Testis (tissue), 3 donors: ENCODE measurements around the gene RASA3. TPM values are rescaled to one million over a fixed set of nuclear protein-coding genes. Genes with fewer than 3 reads are reported as not detected.
"Not testable (repeated sequence)": the region's sequence is repeated elsewhere in the genome, so short reads cannot be mapped to it uniquely, and the experiment has no call there.

Experiments
- DNase-seq: peaks from one replicate; pipeline ENCODE4 v3.0.0-alpha.2; 2019
- H3K27ac ChIP-seq, 2 donors: fragments of 200-600 bp; sonication (generic); one replicate each; pipeline ENCODE4 v1.5.1; 2019
- H3K27me3 ChIP-seq: fragments of 200-600 bp; sonication (generic); one replicate; pipeline ENCODE4 v1.5.1; 2019
- H3K36me3 ChIP-seq: fragments of 200-600 bp; sonication (generic); one replicate; pipeline ENCODE4 v1.5.1; 2017; ENCODE audit warnings: low read depth; ENCODE audit errors: missing control alignments
- H3K4me1 ChIP-seq: fragments of 200-600 bp; sonication (generic); one replicate; pipeline ENCODE4 v1.5.1; 2019
- H3K4me3 ChIP-seq, 2 donors: fragments of 200-600 bp; sonication (generic); one replicate each; pipeline ENCODE4 v1.5.1; 2017 to 2019
- H3K9me3 ChIP-seq: fragments of 200-600 bp; sonication (generic); one replicate; pipeline ENCODE4 v1.5.1; 2017
- POLR2A ChIP-seq: fragments of 450-650 bp; IDR thresholded peaks from one replicate; pipeline ENCODE4 v1.6.1; 2017; ENCODE audit warnings: antibody characterized with exemption, mild to moderate bottlenecking, moderate library complexity
- WGBS, 2 donors: methylation state at CpG; one replicate each; pipeline ENCODE4 v1.1.5; 2018; 5-methylcytosine and 5-hydroxymethylcytosine counted together
- intact Hi-C: fragments of 100-400 bp; cut with DNase I; formaldehyde crosslinking; loops from one replicate; pipeline ENCODE4 v1.15.1; 2023; ENCODE audit warnings: low total_unique reads
- polyA plus RNA-seq: library from polyadenylated mRNA; stranded (reverse); fragments of 350-450 nt; fragmentation: Illumina TruSeq; extraction: RNeasy Lipid Tissue Mini Kit (QIAGEN cat#74804); gene quantifications from one replicate; pipeline ENCODE4 v1.2.3, GENCODE V29; 2014; ENCODE audit warnings: low read depth, low replicate concordance; ENCODE audit not compliant: insufficient read depth
- total RNA-seq, 2 donors: library from RNA; depleted of rRNA; stranded (reverse); fragments of >200 nt; gene quantifications; one replicate each; pipeline ENCODE4 v1.2.3, GENCODE V29; 2016
- TF ChIP-seq, protein P1 (sequence below), 3 experiments: fragments of 450-650 bp in 2 of 3; fragments of 200-600 bp in 1 of 3; sonication (generic) in 1 of 3; IDR thresholded peaks; one replicate each; pipeline ENCODE4 v1.5.1; 2016 to 2019; ENCODE audit warnings: antibody characterized with exemption in 3 of 3, mild to moderate bottlenecking in 2 of 3, moderate library complexity in 1 of 3

The RASA3 gene
- total and polyA plus RNA-seq, 3 donors from 2014 or later, result 13.2 to 21.6 (median 16.4) TPM

DNA sequence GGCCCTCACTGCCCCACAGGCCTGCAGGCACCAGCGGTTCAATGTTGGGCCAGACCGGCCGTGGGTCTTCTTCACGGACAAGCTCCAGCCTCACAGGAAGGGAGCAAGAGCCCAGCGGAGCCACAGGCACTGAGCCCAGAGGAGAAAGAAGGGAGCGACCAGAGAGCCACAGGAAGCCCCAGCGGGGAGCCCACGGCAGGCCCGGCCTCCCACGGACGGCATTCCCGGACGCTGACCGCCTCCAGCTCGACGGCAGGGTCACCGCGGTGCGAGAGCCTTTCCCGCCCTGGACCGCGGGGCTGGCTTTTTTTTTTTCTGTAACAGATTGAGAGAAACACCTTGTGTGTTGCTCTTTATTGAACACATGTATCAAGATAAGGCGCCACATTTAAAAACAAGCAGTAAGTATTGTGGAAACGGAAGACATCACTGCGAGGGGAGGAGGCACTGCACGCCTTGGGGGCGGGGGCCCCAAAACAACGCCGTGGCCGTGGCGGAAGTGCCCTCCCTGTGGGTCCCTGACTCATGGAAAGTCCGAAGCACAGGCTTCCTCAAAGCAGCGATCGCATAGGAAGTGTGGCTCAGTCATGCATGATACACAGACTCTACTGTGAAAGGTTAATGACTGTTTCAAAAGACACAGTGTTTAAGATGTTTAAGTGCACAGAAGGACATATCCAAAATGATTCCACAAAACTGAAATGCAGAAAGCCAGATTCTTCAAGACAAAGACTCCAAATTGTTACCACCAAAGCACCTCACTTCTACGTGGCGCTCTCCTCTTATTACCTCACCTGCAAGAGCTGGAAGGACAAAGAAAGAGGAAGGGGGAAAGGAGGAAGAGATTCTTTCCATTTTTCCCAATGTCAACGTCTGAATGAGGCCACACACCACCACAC lies 3.5 kb downstream of the RASA3 start:
- no peak for TF ChIP-seq POLR2A
- TF ChIP-seq, protein P1, sequence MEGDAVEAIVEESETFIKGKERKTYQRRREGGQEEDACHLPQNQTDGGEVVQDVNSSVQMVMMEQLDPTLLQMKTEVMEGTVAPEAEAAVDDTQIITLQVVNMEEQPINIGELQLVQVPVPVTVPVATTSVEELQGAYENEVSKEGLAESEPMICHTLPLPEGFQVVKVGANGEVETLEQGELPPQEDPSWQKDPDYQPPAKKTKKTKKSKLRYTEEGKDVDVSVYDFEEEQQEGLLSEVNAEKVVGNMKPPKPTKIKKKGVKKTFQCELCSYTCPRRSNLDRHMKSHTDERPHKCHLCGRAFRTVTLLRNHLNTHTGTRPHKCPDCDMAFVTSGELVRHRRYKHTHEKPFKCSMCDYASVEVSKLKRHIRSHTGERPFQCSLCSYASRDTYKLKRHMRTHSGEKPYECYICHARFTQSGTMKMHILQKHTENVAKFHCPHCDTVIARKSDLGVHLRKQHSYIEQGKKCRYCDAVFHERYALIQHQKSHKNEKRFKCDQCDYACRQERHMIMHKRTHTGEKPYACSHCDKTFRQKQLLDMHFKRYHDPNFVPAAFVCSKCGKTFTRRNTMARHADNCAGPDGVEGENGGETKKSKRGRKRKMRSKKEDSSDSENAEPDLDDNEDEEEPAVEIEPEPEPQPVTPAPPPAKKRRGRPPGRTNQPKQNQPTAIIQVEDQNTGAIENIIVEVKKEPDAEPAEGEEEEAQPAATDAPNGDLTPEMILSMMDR (IDR thresholded peaks at IDR 0.05), result no peak
- H3K4me1 ChIP-seq, result peaks cover 12% of the 10 kb centered on the region
- H3K36me3 ChIP-seq, result no peaks in the 10 kb centered on the region
- no peaks in the 10 kb centered on the region for H3K27me3 ChIP-seq
- no peaks in the 10 kb centered on the region for H3K9me3 ChIP-seq
- H3K27ac ChIP-seq, result no peak overlapping the region
- WGBS, 2 donors, result 58 to 60% methylated on average over 37 of the region's 37 CpGs
- intact Hi-C loops, result no loop called here
- H3K4me3 ChIP-seq, result no peak overlapping the region
- peak; percentile 49 for DNase-seq

- intact Hi-C loops, result no loop called here
- no peaks in the 10 kb centered on the region for H3K9me3 ChIP-seq
- peaks cover 12% of the 10 kb centered on the region for H3K4me1 ChIP-seq
- no peak for DNase-seq
- H3K4me3 ChIP-seq, result no peak overlapping the region
- H3K27me3 ChIP-seq, result no peaks in the 10 kb centered on the region
- WGBS, 2 donors, result 90 to 95% methylated on average over 5 of the region's 5 CpGs
- no peaks in the 10 kb centered on the region for H3K36me3 ChIP-seq
- no peak overlapping the region for H3K27ac ChIP-seq
- no peak for TF ChIP-seq POLR2A
Observed at GRCh38 chr13:114128348-114128623, 4.1 kb downstream of the RASA3 start.

GRCh38 chr13:114127473-114128347 lies 4.7 kb downstream of the RASA3 start:
- no peaks in the 10 kb centered on the region for H3K27me3 ChIP-seq
- DNase-seq, result no peak
- TF ChIP-seq, protein P1 (IDR thresholded peaks at IDR 0.05), result no peak
- TF ChIP-seq POLR2A, result no peak
- H3K9me3 ChIP-seq, result no peaks in the 10 kb centered on the region
- no peaks in the 10 kb centered on the region for H3K36me3 ChIP-seq
- 77 to 78% methylated on average over 12 to 15 of the region's 15 CpGs for WGBS, 2 donors
- H3K27ac ChIP-seq, result no peak overlapping the region
- no peak overlapping the region for H3K4me3 ChIP-seq
- intact Hi-C loops, result no loop called here
- peaks cover 12% of the 10 kb centered on the region for H3K4me1 ChIP-seq

DNA sequence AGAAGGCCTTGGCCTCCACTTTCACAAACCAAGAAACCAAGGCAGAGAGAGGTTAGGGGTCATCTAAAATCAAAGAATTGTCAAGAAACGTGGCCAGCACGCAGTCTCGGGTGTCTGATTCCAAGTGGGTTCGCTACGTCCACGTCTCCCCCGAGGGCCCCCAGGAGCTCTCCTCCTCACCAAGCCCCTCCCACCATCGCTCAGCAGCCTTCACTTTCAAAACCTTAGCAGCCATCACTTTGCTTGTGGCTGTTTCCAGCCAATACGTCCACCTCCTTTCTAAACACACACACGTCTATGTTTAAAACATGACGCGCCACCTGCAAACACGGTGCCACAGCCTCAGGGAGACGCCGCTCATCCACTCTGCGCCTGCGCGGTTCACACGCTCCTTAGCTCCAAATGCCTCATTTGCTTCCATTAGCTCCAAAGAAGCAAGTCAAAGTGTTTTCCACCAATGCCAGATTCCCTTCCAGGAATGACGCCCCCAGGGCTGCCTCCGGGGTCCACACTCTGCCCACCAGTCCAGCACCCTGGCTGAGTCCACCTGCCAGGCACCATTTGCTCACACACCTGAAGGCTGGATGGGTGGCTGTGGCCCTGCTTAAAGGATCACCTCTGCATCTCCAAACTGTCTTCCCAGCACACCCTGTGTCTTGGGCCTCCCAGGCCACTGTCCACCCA lies 5.5 kb downstream of the RASA3 start:
- peaks cover 12% of the 10 kb centered on the region for H3K4me1 ChIP-seq
- intact Hi-C loops, result no loop called here
- H3K36me3 ChIP-seq, result no peaks in the 10 kb centered on the region
- TF ChIP-seq, protein P1 (IDR thresholded peaks at IDR 0.05), result no peak
- no peak for TF ChIP-seq POLR2A
- no peaks in the 10 kb centered on the region for H3K27me3 ChIP-seq
- no peak overlapping the region for H3K27ac ChIP-seq
- no peak overlapping the region for H3K4me3 ChIP-seq
- WGBS, 2 donors, result 89 to 90% methylated on average over 20 to 21 of the region's 21 CpGs
- no peak for DNase-seq
- no peaks in the 10 kb centered on the region for H3K9me3 ChIP-seq

- intact Hi-C loops, H3K9me3 ChIP-seq, DNase-seq, H3K4me1 ChIP-seq, H3K27ac ChIP-seq, H3K27me3 ChIP-seq, H3K36me3 ChIP-seq, H3K4me3 ChIP-seq: not testable (repeated sequence)
- 93% methylated on average over 12 to 13 of the region's 14 CpGs for WGBS, 2 donors
Observed at GRCh38 chr13:114126086-114126485, 6.3 kb downstream of the RASA3 start.
